Measurements from ENCODE around the gene EIF4H. TPM values are rescaled to one million over a fixed set of nuclear protein-coding genes. Genes with fewer than 3 reads are reported as not detected.

The EIF4H gene
- total RNA-seq, 1 donor from 2014 or later: 205 TPM

GRCh38 chr7:74233655-74234285 is 59.6 kb downstream of the EIF4H start:
- H3K9me3 Mint-ChIP-seq (ENCODE audit: unreplicated experiment): no peaks in the 10 kb centered on the region
- TF ChIP-seq, protein P1, sequence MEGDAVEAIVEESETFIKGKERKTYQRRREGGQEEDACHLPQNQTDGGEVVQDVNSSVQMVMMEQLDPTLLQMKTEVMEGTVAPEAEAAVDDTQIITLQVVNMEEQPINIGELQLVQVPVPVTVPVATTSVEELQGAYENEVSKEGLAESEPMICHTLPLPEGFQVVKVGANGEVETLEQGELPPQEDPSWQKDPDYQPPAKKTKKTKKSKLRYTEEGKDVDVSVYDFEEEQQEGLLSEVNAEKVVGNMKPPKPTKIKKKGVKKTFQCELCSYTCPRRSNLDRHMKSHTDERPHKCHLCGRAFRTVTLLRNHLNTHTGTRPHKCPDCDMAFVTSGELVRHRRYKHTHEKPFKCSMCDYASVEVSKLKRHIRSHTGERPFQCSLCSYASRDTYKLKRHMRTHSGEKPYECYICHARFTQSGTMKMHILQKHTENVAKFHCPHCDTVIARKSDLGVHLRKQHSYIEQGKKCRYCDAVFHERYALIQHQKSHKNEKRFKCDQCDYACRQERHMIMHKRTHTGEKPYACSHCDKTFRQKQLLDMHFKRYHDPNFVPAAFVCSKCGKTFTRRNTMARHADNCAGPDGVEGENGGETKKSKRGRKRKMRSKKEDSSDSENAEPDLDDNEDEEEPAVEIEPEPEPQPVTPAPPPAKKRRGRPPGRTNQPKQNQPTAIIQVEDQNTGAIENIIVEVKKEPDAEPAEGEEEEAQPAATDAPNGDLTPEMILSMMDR (IDR thresholded peaks at IDR 0.05): no peak
- no peaks in the 10 kb centered on the region for H3K4me1 Mint-ChIP-seq (ENCODE audit: unreplicated experiment)
- no peak overlapping the region for H3K27ac Mint-ChIP-seq (ENCODE audit: unreplicated experiment)
- H3K4me3 Mint-ChIP-seq (ENCODE audit: unreplicated experiment): no peak overlapping the region
- H3K36me3 Mint-ChIP-seq (ENCODE audit: unreplicated experiment): peaks cover 21% of the 10 kb centered on the region
- DNase-seq (ENCODE audit: extremely low spot score, unreplicated experiment): no peak
- H3K27me3 Mint-ChIP-seq (ENCODE audit: unreplicated experiment): no peaks in the 10 kb centered on the region

- no peak for DNase-seq (ENCODE audit: extremely low spot score, unreplicated experiment)
- TF ChIP-seq, protein P1 (IDR thresholded peaks at IDR 0.05): no peak
- H3K27ac Mint-ChIP-seq (ENCODE audit: unreplicated experiment): no peak overlapping the region
- no peaks in the 10 kb centered on the region for H3K9me3 Mint-ChIP-seq (ENCODE audit: unreplicated experiment)
- H3K27me3 Mint-ChIP-seq (ENCODE audit: unreplicated experiment): no peaks in the 10 kb centered on the region
- peaks cover 22% of the 10 kb centered on the region for H3K36me3 Mint-ChIP-seq (ENCODE audit: unreplicated experiment)
- H3K4me3 Mint-ChIP-seq (ENCODE audit: unreplicated experiment): no peak overlapping the region
- no peaks in the 10 kb centered on the region for H3K4me1 Mint-ChIP-seq (ENCODE audit: unreplicated experiment)
These were observed 61.5 kb downstream of the EIF4H start for GRCh38 chr7:74235518-74236268.

DNA sequence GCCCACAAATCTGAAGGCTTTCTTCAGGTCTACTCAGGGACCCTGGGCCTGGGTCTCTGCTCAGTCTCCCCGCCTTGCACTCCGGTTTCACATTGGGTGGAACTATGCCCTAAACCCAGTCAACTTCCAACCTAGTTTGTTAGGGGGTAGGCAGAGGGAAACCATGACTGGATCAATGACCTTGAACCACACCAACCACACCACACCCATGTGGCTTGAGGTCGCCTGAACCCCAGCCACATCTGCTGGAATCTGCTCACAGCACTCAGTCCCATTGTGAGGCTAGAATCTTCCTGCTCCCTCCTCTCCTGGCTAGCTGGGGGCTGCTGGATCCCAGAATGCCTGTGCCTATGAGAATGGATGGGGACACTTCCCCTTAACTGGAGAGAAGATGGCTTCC is 62.1 kb downstream of the EIF4H start:
- no peak overlapping the region for H3K27ac Mint-ChIP-seq (ENCODE audit: unreplicated experiment)
- no peaks in the 10 kb centered on the region for H3K9me3 Mint-ChIP-seq (ENCODE audit: unreplicated experiment)
- H3K27me3 Mint-ChIP-seq (ENCODE audit: unreplicated experiment): no peaks in the 10 kb centered on the region
- no peak overlapping the region for H3K4me3 Mint-ChIP-seq (ENCODE audit: unreplicated experiment)
- no peak for DNase-seq (ENCODE audit: extremely low spot score, unreplicated experiment)
- H3K36me3 Mint-ChIP-seq (ENCODE audit: unreplicated experiment): peaks cover 19% of the 10 kb centered on the region
- TF ChIP-seq, protein P1 (IDR thresholded peaks at IDR 0.05): no peak
- no peaks in the 10 kb centered on the region for H3K4me1 Mint-ChIP-seq (ENCODE audit: unreplicated experiment)

DNA sequence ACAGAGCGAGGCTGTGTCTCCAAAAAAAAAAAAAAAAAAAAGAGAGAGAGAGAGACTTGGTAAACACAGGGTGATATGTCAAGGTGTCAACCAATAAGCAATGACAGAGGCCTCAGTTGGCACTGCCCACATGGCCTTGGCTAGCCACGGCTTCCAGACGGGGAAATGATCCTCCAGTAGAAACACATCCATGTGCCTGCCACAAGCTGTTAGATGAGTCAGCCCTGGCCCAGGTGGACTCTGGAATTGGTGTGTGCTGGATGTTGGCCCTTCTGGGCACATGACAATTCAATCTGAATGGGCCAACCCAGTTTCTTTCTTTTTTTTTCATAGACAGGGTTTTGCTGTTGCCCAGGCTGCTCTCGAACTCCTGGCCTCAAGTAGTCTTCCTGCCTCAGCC is 66.3 kb downstream of the EIF4H start:
- Mint-ChIP-seq H3K27ac (ENCODE audit: unreplicated experiment) (no peak overlapping the region), H3K36me3 (ENCODE audit: unreplicated experiment) (peaks cover 18% of the 10 kb centered on the region), H3K9me3 (ENCODE audit: unreplicated experiment) (no peaks in the 10 kb centered on the region), H3K27me3 (ENCODE audit: unreplicated experiment) (no peaks in the 10 kb centered on the region), H3K4me3 (ENCODE audit: unreplicated experiment) (no peak overlapping the region), H3K4me1 (ENCODE audit: unreplicated experiment) (peaks cover 9% of the 10 kb centered on the region)
- TF ChIP-seq, protein P1 (IDR thresholded peaks at IDR 0.05): no peak
- DNase-seq (ENCODE audit: extremely low spot score, unreplicated experiment): no peak

- H3K27ac Mint-ChIP-seq (ENCODE audit: unreplicated experiment): peak overlapping the region; percentile 41
These were observed 67.9 kb downstream of the EIF4H start for GRCh38 chr7:74242122-74242443.

More at GRCh38 chr7:74242122-74242443, 67.9 kb downstream of the EIF4H start:
- TF ChIP-seq, protein P1 (IDR thresholded peaks at IDR 0.05): no peak
- peaks cover 19% of the 10 kb centered on the region for H3K36me3 Mint-ChIP-seq (ENCODE audit: unreplicated experiment)
- no peaks in the 10 kb centered on the region for H3K27me3 Mint-ChIP-seq (ENCODE audit: unreplicated experiment)
- H3K4me3 Mint-ChIP-seq (ENCODE audit: unreplicated experiment): no peak overlapping the region
- H3K9me3 Mint-ChIP-seq (ENCODE audit: unreplicated experiment): no peaks in the 10 kb centered on the region
- peaks cover 9% of the 10 kb centered on the region for H3K4me1 Mint-ChIP-seq (ENCODE audit: unreplicated experiment)
- DNase-seq (ENCODE audit: extremely low spot score, unreplicated experiment): no peak
